Esophagus squamous epithelium (tissue), 4 donors: ENCODE measurements around the gene WDR6.

ENCODE experiments used
- POLR2A ChIP-seq, 4 donors: fragments of 450-650 bp; IDR thresholded peaks; one replicate each; pipeline ENCODE4 v1.6.1; 2017; ENCODE audit warnings: antibody characterized with exemption in 4 of 4, mild to moderate bottlenecking in 4 of 4, moderate library complexity in 3 of 4
- TF ChIP-seq, protein P1 (sequence below), 6 experiments: fragments of 450-650 bp in 4 of 6; fragments of 200-600 bp in 2 of 6; sonication (generic) in 2 of 6; IDR thresholded peaks; one replicate each; pipeline ENCODE4 v1.5.1; 2016 to 2019; ENCODE audit warnings: antibody characterized with exemption in 6 of 6, mild to moderate bottlenecking in 4 of 6, moderate library complexity in 4 of 6

DNA sequence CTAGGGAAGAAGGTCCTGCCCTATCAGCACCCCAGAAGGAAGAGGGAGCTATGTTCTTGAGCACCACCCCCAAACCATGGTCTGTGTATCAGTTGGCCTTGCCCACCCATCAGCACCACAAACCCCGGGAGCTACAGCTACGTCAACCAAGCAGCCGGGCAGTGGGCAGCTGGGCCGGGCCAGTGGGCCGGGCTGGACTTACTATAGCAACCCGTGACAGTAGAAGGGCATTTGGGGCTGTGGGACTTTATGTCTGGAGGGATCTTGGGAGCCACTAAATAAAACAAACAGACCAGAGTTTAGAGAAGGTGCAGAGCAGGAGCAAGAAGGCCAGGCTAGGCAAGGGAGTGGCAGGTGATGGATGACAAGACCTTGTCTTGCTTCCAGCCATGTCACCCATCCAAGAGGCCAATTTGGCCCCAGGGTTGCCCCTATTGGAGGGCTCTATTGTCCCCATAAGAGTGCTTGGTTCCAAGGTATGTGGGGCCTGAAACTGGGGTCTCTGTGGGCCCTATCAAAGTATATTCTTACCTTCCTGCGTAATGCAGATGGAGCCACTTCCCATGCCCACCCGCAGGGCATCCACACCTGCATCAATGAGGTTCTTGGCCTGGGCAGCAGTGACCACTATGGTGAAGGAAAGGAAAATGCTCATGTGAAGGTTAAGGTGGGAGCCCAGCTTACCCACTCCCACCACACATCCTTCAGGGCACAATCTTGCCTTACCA lies 18.8 kb downstream of the WDR6 start:
- no peak for TF ChIP-seq POLR2A (IDR thresholded peaks at IDR 0.05)
- TF ChIP-seq, protein P1, sequence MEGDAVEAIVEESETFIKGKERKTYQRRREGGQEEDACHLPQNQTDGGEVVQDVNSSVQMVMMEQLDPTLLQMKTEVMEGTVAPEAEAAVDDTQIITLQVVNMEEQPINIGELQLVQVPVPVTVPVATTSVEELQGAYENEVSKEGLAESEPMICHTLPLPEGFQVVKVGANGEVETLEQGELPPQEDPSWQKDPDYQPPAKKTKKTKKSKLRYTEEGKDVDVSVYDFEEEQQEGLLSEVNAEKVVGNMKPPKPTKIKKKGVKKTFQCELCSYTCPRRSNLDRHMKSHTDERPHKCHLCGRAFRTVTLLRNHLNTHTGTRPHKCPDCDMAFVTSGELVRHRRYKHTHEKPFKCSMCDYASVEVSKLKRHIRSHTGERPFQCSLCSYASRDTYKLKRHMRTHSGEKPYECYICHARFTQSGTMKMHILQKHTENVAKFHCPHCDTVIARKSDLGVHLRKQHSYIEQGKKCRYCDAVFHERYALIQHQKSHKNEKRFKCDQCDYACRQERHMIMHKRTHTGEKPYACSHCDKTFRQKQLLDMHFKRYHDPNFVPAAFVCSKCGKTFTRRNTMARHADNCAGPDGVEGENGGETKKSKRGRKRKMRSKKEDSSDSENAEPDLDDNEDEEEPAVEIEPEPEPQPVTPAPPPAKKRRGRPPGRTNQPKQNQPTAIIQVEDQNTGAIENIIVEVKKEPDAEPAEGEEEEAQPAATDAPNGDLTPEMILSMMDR (IDR thresholded peaks at IDR 0.05): no peak
